Amniotic epithelial cell (primary cell): ENCODE measurements around the gene PLN.

Experiments
- DNase-seq: peaks from one replicate; pipeline ENCODE4 v3.0.0-alpha.2; 2010; ENCODE audit warnings: low read depth

The PLN gene

GRCh38 chr6:118548136-118548535 lies at the start of gene PLN:
TSS of gene PLN (plus strand) at chr6:118548296. CDS start at chr6:118558922, 10,626 bp downstream.
- DNase-seq = no peak

- peak; percentile 59 for DNase-seq
Measured at GRCh38 chr6:118500130-118501015, 47.7 kb upstream of the PLN start.

GRCh38 chr6:118501099-118501498 lies 47.0 kb upstream of the PLN start:
- DNase-seq = no peak

- DNase-seq = no peak
Measured at GRCh38 chr6:118501765-118502164, 46.3 kb upstream of the PLN start.

- no peak for DNase-seq
Measured at GRCh38 chr6:118502169-118502568, 45.9 kb upstream of the PLN start.

- DNase-seq = no peak
Measured at GRCh38 chr6:118504611-118505010, 43.5 kb upstream of the PLN start.

GRCh38 chr6:118505656-118506055 lies 42.4 kb upstream of the PLN start:
- DNase-seq = no peak

GRCh38 chr6:118506071-118506638 lies 41.9 kb upstream of the PLN start:
- no peak for DNase-seq

GRCh38 chr6:118507636-118508035 lies 40.5 kb upstream of the PLN start:
- no peak for DNase-seq

- DNase-seq = peak; percentile 37
Measured at GRCh38 chr6:118509009-118509617, 39.0 kb upstream of the PLN start.

- no peak for DNase-seq
Measured at GRCh38 chr6:118511930-118512715, 36.0 kb upstream of the PLN start.

- DNase-seq = no peak
Measured at GRCh38 chr6:118514689-118515088, 33.4 kb upstream of the PLN start.

- DNase-seq = no peak
Measured at GRCh38 chr6:118522422-118522821, 25.7 kb upstream of the PLN start.

- no peak for DNase-seq
Measured at GRCh38 chr6:118523216-118523615, 24.9 kb upstream of the PLN start.

- no peak for DNase-seq
Measured at GRCh38 chr6:118524686-118525085, 23.4 kb upstream of the PLN start.

GRCh38 chr6:118525913-118526780 lies 21.9 kb upstream of the PLN start:
- no peak for DNase-seq

GRCh38 chr6:118528129-118528528 lies 20.0 kb upstream of the PLN start:
- DNase-seq = no peak

GRCh38 chr6:118529756-118530155 lies 18.3 kb upstream of the PLN start:
- DNase-seq = no peak

GRCh38 chr6:118530942-118531341 lies 17.2 kb upstream of the PLN start:
- no peak for DNase-seq

- no peak for DNase-seq
Measured at GRCh38 chr6:118535176-118535844, 12.8 kb upstream of the PLN start.

GRCh38 chr6:118536478-118536877 lies 11.6 kb upstream of the PLN start:
- no peak for DNase-seq
